ENCODE data around the gene TH.

GRCh38 chr11:2177076-2177475 is 5.5 kb upstream of the TH start:
- TF ChIP-seq, protein P1, sequence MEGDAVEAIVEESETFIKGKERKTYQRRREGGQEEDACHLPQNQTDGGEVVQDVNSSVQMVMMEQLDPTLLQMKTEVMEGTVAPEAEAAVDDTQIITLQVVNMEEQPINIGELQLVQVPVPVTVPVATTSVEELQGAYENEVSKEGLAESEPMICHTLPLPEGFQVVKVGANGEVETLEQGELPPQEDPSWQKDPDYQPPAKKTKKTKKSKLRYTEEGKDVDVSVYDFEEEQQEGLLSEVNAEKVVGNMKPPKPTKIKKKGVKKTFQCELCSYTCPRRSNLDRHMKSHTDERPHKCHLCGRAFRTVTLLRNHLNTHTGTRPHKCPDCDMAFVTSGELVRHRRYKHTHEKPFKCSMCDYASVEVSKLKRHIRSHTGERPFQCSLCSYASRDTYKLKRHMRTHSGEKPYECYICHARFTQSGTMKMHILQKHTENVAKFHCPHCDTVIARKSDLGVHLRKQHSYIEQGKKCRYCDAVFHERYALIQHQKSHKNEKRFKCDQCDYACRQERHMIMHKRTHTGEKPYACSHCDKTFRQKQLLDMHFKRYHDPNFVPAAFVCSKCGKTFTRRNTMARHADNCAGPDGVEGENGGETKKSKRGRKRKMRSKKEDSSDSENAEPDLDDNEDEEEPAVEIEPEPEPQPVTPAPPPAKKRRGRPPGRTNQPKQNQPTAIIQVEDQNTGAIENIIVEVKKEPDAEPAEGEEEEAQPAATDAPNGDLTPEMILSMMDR (conservative IDR thresholded peaks at IDR 0.05; ENCODE audit: low read depth in 2 of 2): no peak
- TF ChIP-seq EZH2 (IDR thresholded peaks at IDR 0.05; ENCODE audit: low read depth, unreplicated experiment): no peak
- TF ChIP-seq REST (IDR thresholded peaks at IDR 0.05; ENCODE audit: unreplicated experiment): no peak
- TF ChIP-seq, protein P2, sequence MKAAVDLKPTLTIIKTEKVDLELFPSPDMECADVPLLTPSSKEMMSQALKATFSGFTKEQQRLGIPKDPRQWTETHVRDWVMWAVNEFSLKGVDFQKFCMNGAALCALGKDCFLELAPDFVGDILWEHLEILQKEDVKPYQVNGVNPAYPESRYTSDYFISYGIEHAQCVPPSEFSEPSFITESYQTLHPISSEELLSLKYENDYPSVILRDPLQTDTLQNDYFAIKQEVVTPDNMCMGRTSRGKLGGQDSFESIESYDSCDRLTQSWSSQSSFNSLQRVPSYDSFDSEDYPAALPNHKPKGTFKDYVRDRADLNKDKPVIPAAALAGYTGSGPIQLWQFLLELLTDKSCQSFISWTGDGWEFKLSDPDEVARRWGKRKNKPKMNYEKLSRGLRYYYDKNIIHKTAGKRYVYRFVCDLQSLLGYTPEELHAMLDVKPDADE (IDR thresholded peaks at IDR 0.05): no peak
- TF ChIP-seq CREB1 (CRISPR knock-in tag; IDR thresholded peaks at IDR 0.05; ENCODE audit: low read depth): no peak
- no peak for TF ChIP-seq POLR2AphosphoS5 (IDR thresholded peaks at IDR 0.05; ENCODE audit: low read depth)
- no peak for TF ChIP-seq EZH2phosphoT487 (IDR thresholded peaks at IDR 0.05; ENCODE audit: unreplicated experiment)
- no peak for TF ChIP-seq STAT1 (IDR thresholded peaks at IDR 0.05; ENCODE audit: unreplicated experiment)
- TF ChIP-seq, protein P3, sequence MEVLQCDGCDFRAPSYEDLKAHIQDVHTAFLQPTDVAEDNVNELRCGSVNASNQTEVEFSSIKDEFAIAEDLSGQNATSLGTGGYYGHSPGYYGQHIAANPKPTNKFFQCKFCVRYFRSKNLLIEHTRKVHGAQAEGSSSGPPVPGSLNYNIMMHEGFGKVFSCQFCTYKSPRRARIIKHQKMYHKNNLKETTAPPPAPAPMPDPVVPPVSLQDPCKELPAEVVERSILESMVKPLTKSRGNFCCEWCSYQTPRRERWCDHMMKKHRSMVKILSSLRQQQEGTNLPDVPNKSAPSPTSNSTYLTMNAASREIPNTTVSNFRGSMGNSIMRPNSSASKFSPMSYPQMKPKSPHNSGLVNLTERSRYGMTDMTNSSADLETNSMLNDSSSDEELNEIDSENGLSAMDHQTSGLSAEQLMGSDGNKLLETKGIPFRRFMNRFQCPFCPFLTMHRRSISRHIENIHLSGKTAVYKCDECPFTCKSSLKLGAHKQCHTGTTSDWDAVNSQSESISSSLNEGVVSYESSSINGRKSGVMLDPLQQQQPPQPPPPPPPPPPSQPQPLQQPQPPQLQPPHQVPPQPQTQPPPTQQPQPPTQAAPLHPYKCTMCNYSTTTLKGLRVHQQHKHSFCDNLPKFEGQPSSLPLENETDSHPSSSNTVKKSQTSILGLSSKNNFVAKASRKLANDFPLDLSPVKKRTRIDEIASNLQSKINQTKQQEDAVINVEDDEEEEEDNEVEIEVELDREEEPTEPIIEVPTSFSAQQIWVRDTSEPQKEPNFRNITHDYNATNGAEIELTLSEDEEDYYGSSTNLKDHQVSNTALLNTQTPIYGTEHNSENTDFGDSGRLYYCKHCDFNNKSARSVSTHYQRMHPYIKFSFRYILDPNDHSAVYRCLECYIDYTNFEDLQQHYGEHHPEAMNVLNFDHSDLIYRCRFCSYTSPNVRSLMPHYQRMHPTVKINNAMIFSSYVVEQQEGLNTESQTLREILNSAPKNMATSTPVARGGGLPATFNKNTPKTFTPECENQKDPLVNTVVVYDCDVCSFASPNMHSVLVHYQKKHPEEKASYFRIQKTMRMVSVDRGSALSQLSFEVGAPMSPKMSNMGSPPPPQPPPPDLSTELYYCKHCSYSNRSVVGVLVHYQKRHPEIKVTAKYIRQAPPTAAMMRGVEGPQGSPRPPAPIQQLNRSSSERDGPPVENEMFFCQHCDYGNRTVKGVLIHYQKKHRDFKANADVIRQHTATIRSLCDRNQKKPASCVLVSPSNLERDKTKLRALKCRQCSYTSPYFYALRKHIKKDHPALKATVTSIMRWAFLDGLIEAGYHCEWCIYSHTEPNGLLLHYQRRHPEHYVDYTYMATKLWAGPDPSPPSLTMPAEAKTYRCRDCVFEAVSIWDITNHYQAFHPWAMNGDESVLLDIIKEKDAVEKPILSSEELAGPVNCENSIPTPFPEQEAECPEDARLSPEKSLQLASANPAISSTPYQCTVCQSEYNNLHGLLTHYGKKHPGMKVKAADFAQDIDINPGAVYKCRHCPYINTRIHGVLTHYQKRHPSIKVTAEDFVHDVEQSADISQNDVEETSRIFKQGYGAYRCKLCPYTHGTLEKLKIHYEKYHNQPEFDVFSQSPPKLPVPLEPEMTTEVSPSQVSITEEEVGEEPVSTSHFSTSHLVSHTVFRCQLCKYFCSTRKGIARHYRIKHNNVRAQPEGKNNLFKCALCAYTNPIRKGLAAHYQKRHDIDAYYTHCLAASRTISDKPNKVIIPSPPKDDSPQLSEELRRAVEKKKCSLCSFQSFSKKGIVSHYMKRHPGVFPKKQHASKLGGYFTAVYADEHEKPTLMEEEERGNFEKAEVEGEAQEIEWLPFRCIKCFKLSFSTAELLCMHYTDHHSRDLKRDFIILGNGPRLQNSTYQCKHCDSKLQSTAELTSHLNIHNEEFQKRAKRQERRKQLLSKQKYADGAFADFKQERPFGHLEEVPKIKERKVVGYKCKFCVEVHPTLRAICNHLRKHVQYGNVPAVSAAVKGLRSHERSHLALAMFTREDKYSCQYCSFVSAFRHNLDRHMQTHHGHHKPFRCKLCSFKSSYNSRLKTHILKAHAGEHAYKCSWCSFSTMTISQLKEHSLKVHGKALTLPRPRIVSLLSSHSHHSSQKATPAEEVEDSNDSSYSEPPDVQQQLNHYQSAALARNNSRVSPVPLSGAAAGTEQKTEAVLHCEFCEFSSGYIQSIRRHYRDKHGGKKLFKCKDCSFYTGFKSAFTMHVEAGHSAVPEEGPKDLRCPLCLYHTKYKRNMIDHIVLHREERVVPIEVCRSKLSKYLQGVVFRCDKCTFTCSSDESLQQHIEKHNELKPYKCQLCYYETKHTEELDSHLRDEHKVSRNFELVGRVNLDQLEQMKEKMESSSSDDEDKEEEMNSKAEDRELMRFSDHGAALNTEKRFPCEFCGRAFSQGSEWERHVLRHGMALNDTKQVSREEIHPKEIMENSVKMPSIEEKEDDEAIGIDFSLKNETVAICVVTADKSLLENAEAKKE (CRISPR knock-in tag; IDR thresholded peaks at IDR 0.05): no peak
- no peak for TF ChIP-seq JUNB (IDR thresholded peaks at IDR 0.05; ENCODE audit: unreplicated experiment)
- TF ChIP-seq ZNF331 (CRISPR knock-in tag; IDR thresholded peaks at IDR 0.05; ENCODE audit: low read depth): no peak

Measured in GM23338 (cell line).